Hematopoietic multipotent progenitor cell treated with erythropoietin and hydrocortisone succinate and interleukin-3 and kit ligand, for 15 days (in vitro differentiated cells): ENCODE measurements around the gene NUP210.
"Not testable (repeated sequence)": the region's sequence is repeated elsewhere in the genome, so short reads cannot be mapped to it uniquely, and the experiment has no call there.

Experiments
- DNase-seq: peaks from one replicate; pipeline ENCODE4 v3.0.0-alpha.2; 2015; ENCODE audit warnings: low spot score

Gene NUP210

GRCh38 chr3:13420045-13420830, at the start of gene NUP210:
Gene NUP210 (minus strand): TSS chr3:13420322. CDS start chr3:13420226, 96 bp downstream.
- DNase-seq: peak; percentile 39

GRCh38 chr3:13466781-13467180, 46.7 kb upstream of the NUP210 start:
- DNase-seq: no peak

- no peak for DNase-seq
Measured at GRCh38 chr3:13465236-13465873, 45.2 kb upstream of the NUP210 start.

GRCh38 chr3:13463618-13464400, 43.7 kb upstream of the NUP210 start:
- DNase-seq: no peak

GRCh38 chr3:13462822-13463221, 42.7 kb upstream of the NUP210 start:
- no peak for DNase-seq

GRCh38 chr3:13462125-13462629, 42.1 kb upstream of the NUP210 start:
- no peak for DNase-seq

GRCh38 chr3:13461169-13462124, 41.3 kb upstream of the NUP210 start:
- DNase-seq: peak; percentile 80

GRCh38 chr3:13460341-13460736, 40.2 kb upstream of the NUP210 start:
- no peak for DNase-seq

GRCh38 chr3:13459605-13460340, 39.7 kb upstream of the NUP210 start:
- DNase-seq: no peak

- DNase-seq: no peak
Measured at GRCh38 chr3:13457593-13457992, 37.5 kb upstream of the NUP210 start.

GRCh38 chr3:13455644-13456043, 35.5 kb upstream of the NUP210 start:
- DNase-seq: no peak

GRCh38 chr3:13452490-13453335, 32.6 kb upstream of the NUP210 start:
- peak; percentile 78 for DNase-seq

- peak; percentile 87 for DNase-seq
Measured at GRCh38 chr3:13451301-13451673, 31.2 kb upstream of the NUP210 start.

GRCh38 chr3:13442882-13443281, 22.8 kb upstream of the NUP210 start:
- peak; percentile 41 for DNase-seq

- DNase-seq: no peak
Measured at GRCh38 chr3:13440204-13440817, 20.2 kb upstream of the NUP210 start.

- not testable (repeated sequence) for DNase-seq
Measured at GRCh38 chr3:13436213-13436612, 16.1 kb upstream of the NUP210 start.

GRCh38 chr3:13433912-13434311, 13.8 kb upstream of the NUP210 start:
- no peak for DNase-seq

- DNase-seq: no peak
Measured at GRCh38 chr3:13432093-13432492, 12.0 kb upstream of the NUP210 start.

- DNase-seq: not testable (repeated sequence)
Measured at GRCh38 chr3:13430411-13430875, 10.3 kb upstream of the NUP210 start.
